GM18511 (cell line): ENCODE measurements around the gene KIAA0513.

ENCODE experiments used
- ATAC-seq: cut with Tn5 transposase; IDR thresholded peaks from one replicate; pipeline ENCODE4 v1.9.1; 2021; ENCODE audit warnings: mild to moderate bottlenecking, moderate library complexity; ENCODE audit not compliant: unreplicated experiment

The KIAA0513 gene, protein sequence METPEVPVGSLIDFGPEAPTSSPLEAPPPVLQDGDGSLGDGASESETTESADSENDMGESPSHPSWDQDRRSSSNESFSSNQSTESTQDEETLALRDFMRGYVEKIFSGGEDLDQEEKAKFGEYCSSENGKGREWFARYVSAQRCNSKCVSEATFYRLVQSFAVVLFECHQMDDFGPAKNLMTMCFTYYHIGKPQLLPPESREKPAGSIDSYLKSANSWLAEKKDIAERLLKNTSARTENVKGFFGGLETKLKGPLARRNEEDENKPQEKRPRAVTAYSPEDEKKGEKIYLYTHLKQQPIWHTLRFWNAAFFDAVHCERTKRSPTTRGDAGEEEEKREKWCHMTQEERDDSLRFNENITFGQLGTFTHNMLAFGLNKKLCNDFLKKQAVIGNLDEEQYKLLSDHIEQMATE

GRCh38 chr16:85027349-85027957 lies at the start of gene KIAA0513:
Gene KIAA0513 (plus strand): TSS chr16:85027795. CDS start chr16:85067072, 39,277 bp downstream.
- peak; percentile 76 for ATAC-seq

DNA sequence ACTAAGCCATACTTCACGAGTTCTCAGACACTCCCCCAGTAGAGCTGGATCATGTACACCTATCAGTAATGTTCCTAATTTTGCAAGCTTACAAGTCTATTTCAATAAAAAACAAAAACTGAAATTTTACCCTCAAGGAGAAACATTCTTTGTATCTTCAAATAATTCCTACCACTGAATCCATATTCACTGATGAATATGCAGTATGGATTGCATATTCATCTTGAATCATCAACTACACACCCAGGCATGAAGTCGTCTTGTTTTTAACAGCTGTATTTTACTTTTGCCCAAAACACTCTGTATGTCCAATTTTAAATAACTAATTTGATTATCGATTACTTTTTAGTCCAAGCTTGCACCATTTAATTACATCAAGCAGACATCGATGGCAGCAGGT lies 48.1 kb upstream of the KIAA0513 start:
- ATAC-seq = no peak

DNA sequence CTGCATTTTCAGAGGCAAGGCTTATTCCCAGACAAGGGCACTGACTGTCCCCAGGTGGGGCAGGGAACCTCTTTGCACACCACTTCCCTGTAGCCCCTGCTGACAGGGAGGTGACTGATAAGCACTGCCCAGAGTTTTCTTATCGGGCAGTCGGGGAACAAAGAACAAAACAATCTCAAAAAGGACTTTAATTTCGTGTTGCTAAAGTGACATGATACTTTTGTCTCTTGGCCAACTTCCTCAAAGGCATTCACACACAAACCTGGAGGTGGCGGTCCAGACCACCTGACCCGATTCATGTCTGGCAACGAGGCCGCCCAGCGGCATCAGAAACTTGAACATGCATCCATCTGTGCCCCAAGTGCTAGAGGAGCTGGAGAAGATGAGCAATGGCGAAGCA lies 45.2 kb upstream of the KIAA0513 start:
- ATAC-seq = no peak

- ATAC-seq = no peak
Measured at GRCh38 chr16:84985079-84986065, 42.2 kb upstream of the KIAA0513 start.

- no peak for ATAC-seq
Measured at GRCh38 chr16:84986102-84986501, 41.5 kb upstream of the KIAA0513 start.

- ATAC-seq = no peak
Measured at GRCh38 chr16:84986879-84987278, 40.7 kb upstream of the KIAA0513 start.

- ATAC-seq = no peak
Measured at GRCh38 chr16:84988328-84989080, 39.1 kb upstream of the KIAA0513 start.

GRCh38 chr16:84989749-84990620 lies 37.6 kb upstream of the KIAA0513 start:
- no peak for ATAC-seq

DNA sequence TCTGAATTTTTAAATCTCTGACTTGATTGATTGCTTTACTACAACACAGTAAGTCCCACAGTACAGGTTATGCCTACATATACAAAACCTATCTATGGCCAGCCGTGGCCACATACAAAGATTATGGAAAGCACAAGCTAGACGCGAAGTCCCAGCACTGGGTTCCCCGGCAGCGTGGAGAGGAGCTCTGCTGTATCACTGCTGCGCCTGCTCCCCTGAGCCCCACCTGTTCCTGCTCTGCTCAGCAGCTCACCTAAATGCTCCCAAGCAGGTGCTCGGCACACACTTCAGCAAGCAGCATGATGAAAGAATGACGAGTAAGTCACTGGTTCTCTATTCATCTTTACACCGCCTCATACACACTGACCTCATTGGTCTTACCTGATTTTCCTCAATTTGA lies 36.8 kb upstream of the KIAA0513 start:
- no peak for ATAC-seq

GRCh38 chr16:84992717-84993075 lies 34.9 kb upstream of the KIAA0513 start:
- no peak for ATAC-seq

GRCh38 chr16:84993926-84994325 lies 33.7 kb upstream of the KIAA0513 start:
- no peak for ATAC-seq

DNA sequence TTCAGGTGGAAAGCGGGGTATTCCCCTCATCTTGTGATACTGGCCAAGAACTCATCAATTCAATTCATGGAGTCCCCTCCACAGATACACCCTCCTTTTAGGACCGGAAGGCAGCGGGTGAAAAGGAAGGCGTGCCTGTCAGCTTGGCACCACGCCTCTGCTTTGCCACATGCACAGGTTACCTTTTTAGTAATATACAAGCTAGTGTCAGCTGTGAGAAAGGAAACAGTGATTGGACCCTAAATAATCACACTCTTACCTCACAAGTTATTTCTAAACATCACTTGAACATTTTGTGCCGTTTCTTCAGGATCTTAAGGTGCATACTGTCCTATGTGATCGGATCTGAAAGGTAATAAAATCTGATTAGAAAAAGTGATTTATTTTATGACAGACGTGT lies 31.9 kb upstream of the KIAA0513 start:
- no peak for ATAC-seq

DNA sequence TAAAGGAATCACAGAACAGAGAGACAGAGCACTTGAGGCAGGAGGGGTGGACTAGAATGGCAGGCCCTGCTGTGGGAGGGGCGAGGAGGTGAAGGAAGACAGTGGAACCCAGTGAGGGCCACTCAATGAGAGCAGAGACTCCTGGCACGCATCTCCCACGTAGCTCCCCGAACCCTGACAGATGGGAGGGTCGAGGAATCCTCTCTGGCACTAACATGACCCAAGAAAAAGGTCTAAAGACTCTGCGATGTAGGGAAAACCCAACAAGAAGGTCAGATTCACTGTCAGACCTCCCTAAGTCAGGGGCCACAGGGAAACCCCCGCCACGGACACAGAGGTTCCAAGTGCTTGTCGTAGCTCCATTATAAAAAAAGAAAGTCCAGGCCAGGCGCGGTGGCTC lies 31.2 kb upstream of the KIAA0513 start:
- no peak for ATAC-seq

DNA sequence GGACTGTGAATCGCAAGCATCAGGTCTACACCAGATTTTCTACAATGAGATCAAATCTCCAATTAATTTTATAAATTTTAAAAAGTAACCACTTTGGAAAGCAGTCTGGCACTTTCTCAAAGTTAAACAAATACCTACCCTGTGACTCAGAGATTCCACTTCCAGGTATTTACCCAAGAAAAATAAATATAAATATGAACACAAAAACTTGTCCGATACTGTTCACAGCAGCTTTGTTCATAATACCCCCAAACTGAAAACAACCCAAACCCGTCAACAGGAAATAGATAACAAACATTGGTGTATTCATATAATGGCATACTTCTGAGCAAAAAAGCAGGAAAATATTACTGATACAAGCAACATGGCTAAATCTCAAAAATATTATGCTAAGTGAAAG lies 28.4 kb upstream of the KIAA0513 start:
- ATAC-seq = no peak

DNA sequence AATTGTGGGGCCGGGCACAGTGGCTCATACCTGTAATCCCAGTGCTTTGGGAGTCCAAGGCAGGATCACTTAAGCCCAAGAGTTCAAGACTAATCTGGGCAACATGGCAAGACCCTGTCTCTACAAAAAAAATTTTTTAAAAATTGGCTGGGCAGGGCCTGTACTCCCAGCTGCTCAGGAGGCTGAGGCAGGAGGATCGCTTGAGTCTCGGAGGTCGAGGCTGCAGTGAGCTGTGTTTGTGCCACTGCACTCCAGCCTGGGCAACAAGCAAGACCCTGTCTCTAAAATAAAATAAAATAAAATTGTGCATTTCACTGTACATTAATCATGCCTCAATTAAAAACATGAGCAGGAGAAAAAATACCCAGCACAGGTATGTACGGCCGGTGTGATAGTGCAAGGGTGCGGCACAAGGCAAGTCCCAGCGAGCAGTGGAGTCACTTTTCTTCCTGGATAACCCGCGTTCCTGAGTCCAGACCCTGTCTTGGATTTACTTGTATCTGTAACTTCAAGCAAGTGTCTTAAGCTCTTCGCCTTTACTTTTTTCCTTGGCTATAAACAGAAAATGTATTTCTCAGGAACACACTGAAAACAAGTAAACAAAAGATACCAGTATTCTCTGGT lies 27.6 kb upstream of the KIAA0513 start:
- no peak for ATAC-seq

DNA sequence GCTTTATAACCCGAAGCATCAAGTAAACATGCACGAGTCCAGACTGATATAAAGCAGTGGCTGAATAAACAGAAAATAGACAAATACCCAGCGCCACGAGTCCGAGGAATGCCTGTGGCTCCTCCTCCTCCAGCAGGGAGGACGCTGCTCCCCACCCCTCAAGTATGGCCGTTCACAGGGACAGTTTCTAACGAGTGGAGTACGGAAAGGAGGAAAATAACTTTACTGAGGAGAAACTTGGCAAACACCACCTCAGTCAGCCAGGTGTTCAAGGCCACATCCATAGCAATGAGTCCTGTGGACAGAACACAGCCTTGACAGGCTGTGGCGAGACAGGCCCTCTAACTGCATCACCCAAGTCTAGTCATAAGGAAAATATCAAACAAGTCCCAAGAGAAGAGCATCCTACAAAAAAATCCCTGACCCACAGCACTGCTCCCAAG lies 25.5 kb upstream of the KIAA0513 start:
- no peak for ATAC-seq

- no peak for ATAC-seq
Measured at GRCh38 chr16:85002608-85003007, 25.0 kb upstream of the KIAA0513 start.

DNA sequence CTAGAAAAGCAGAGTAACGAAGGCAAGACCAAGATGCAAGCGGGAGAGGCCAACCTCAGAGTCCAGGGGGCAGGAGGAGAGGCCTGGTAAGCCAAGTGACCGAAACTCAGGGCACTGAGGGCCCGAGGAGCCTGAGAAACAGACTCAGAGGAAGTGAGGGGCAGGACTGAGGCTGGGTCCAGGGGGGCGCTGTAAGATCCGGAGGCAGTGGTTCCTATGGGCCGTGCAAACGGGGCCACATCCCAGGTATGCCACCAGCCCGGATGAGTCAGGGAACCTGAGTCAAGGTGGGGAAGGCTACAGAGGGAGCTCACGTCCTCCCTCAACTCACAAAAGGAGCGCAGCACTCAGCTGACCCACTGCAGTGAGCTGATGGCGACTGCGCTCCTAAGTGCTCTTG lies 24.5 kb upstream of the KIAA0513 start:
- no peak for ATAC-seq
